HEK293 (cell line): ENCODE data around the gene NATD1.

Experiments
- CTCF ChIA-PET: fragments of 350-600 bp; formaldehyde crosslinking; extraction: SDS; loops from one replicate; lab custom pipeline; 2021; ENCODE audit warnings: antibody characterized with exemption; lab: Yijun Ruan, JAX
- POLR2A ChIA-PET: fragments of 300-600 bp; formaldehyde crosslinking; extraction: SDS; loops from one replicate; lab custom pipeline; 2020; ENCODE audit warnings: antibody characterized with exemption, inconsistent platforms; lab: Yijun Ruan, JAX
- H3K27ac ChIP-seq: fragments of 200-500 bp; sonication (Bioruptor generic); 2 replicates; pipeline ENCODE4 v1.5.1; 2014; ENCODE audit warnings: low read depth, low read length, control low read depth, inconsistent platforms; ENCODE audit errors: extremely low read depth
- H3K36me3 ChIP-seq, 2 experiments: fragments of 200-500 bp in 1 of 2; sonication (Bioruptor generic) in 1 of 2; 1 replicate in 1 of 2; 2 replicates in 1 of 2; pipeline ENCODE4 v1.5.1; 2014 to 2017; ENCODE audit warnings: inconsistent platforms in 2 of 2, low read length in 2 of 2; ENCODE audit not compliant: control insufficient read depth in 2 of 2, insufficient read depth in 1 of 2
- H3K4me1 ChIP-seq: fragments of 200-500 bp; sonication (Bioruptor generic); 2 replicates; pipeline ENCODE4 v1.5.1; 2014; ENCODE audit warnings: mild to moderate bottlenecking, low read length, inconsistent platforms; ENCODE audit not compliant: control insufficient read depth, insufficient read depth
- H3K4me3 ChIP-seq: 2 replicates; pipeline ENCODE4 v1.5.1; 2011; ENCODE audit warnings: low read depth, mild to moderate bottlenecking, control low read depth, low read length, moderate library complexity
- H3K9me3 ChIP-seq: fragments of 200-500 bp; sonication (Bioruptor generic); 2 replicates; pipeline ENCODE4 v1.5.1; 2014; ENCODE audit warnings: low read depth, low read length, inconsistent platforms; ENCODE audit not compliant: control insufficient read depth, insufficient read depth
- GLIS1 ChIP-seq: fragments of 450-650 bp; formaldehyde crosslinking; IDR thresholded peaks from 2 replicates; pipeline ENCODE4 v1.5.1; 2016; ENCODE audit warnings: missing biosample characterization, missing genetic modification characterization
- HOXC10 ChIP-seq: sonication (generic); formaldehyde crosslinking; IDR thresholded peaks from 2 replicates; pipeline ENCODE4 v1.8.1; 2023; ENCODE audit warnings: mild to moderate bottlenecking, missing genetic modification reagents
- OVOL3 ChIP-seq: fragments of 450-650 bp; formaldehyde crosslinking; IDR thresholded peaks from 2 replicates; pipeline ENCODE4 v1.5.1; 2016; ENCODE audit warnings: missing biosample characterization, missing genetic modification characterization
- WT1 ChIP-seq: fragments of 450-650 bp; formaldehyde crosslinking; IDR thresholded peaks from 2 replicates; pipeline ENCODE4 v1.5.1; 2016; ENCODE audit warnings: missing biosample characterization, missing genetic modification characterization
- ZBTB17 ChIP-seq: fragments of 450-650 bp; formaldehyde crosslinking; IDR thresholded peaks from 2 replicates; pipeline ENCODE4 v1.5.1; 2016; ENCODE audit warnings: missing biosample characterization, missing genetic modification characterization
- ZBTB21 ChIP-seq: fragments of 450-650 bp; formaldehyde crosslinking; IDR thresholded peaks from 2 replicates; pipeline ENCODE4 v1.5.1; 2017; ENCODE audit warnings: missing biosample characterization, missing genetic modification characterization
- ZIC2 ChIP-seq: fragments of 450-650 bp; formaldehyde crosslinking; IDR thresholded peaks from 2 replicates; pipeline ENCODE4 v1.5.1; 2016; ENCODE audit warnings: missing biosample characterization, missing genetic modification characterization
- ZNF146 ChIP-seq: fragments of 450-650 bp; formaldehyde crosslinking; IDR thresholded peaks from 2 replicates; pipeline ENCODE4 v1.5.1; 2016; ENCODE audit warnings: missing biosample characterization, missing genetic modification characterization
- ZNF202 ChIP-seq: fragments of 450-650 bp; formaldehyde crosslinking; IDR thresholded peaks from 2 replicates; pipeline ENCODE4 v1.5.1; 2016; ENCODE audit warnings: missing biosample characterization, missing genetic modification characterization, borderline replicate concordance
- ZNF214 ChIP-seq: fragments of 450-650 bp; formaldehyde crosslinking; IDR thresholded peaks from 2 replicates; pipeline ENCODE4 v1.5.1; 2017; ENCODE audit warnings: missing biosample characterization, mild to moderate bottlenecking, missing genetic modification characterization, borderline replicate concordance
- ZNF302 ChIP-seq: fragments of 450-650 bp; formaldehyde crosslinking; IDR thresholded peaks from 2 replicates; pipeline ENCODE4 v1.5.1; 2016; ENCODE audit warnings: missing biosample characterization, missing genetic modification characterization, low read depth
- ZNF311 ChIP-seq: fragments of 450-650 bp; formaldehyde crosslinking; IDR thresholded peaks from 2 replicates; pipeline ENCODE4 v1.5.1; 2017; ENCODE audit warnings: missing biosample characterization, missing genetic modification characterization, borderline replicate concordance
- ZNF416 ChIP-seq: fragments of 450-650 bp; formaldehyde crosslinking; IDR thresholded peaks from 2 replicates; pipeline ENCODE4 v1.5.1; 2016; ENCODE audit warnings: missing biosample characterization, missing genetic modification characterization
- ZNF585B ChIP-seq: fragments of 450-650 bp; formaldehyde crosslinking; IDR thresholded peaks from 2 replicates; pipeline ENCODE4 v1.5.1; 2016; ENCODE audit warnings: missing biosample characterization, missing genetic modification characterization
- ZNF623 ChIP-seq: fragments of 450-650 bp; formaldehyde crosslinking; IDR thresholded peaks from 2 replicates; pipeline ENCODE4 v1.5.1; 2016; ENCODE audit warnings: missing biosample characterization, missing genetic modification characterization
- ZNF658 ChIP-seq: fragments of 450-650 bp; formaldehyde crosslinking; IDR thresholded peaks from 2 replicates; pipeline ENCODE4; 2016; ENCODE audit warnings: missing biosample characterization, missing genetic modification characterization
- ZNF785 ChIP-seq: fragments of 450-650 bp; formaldehyde crosslinking; IDR thresholded peaks from 2 replicates; pipeline ENCODE4 v1.5.1; 2016; ENCODE audit warnings: missing biosample characterization, missing genetic modification characterization
- ZSCAN16 ChIP-seq: fragments of 450-650 bp; formaldehyde crosslinking; IDR thresholded peaks from 2 replicates; pipeline ENCODE4 v1.5.1; 2016; ENCODE audit warnings: missing biosample characterization, missing genetic modification characterization
- TF ChIP-seq, protein P1 (sequence below): fragments of 450-650 bp; formaldehyde crosslinking; IDR thresholded peaks from 2 replicates; pipeline ENCODE4 v1.5.1; 2016; ENCODE audit warnings: missing biosample characterization, missing genetic modification characterization, borderline replicate concordance
- TF ChIP-seq, protein P2 (sequence below): fragments of 450-650 bp; formaldehyde crosslinking; IDR thresholded peaks from 2 replicates; pipeline ENCODE4 v1.5.0; 2017; ENCODE audit warnings: missing biosample characterization, missing genetic modification characterization, borderline replicate concordance
- TF ChIP-seq, protein P3 (sequence below): fragments of 450-650 bp; IDR thresholded peaks from 2 replicates; pipeline ENCODE4 v1.5.1; 2018; ENCODE audit warnings: missing biosample characterization, missing genetic modification characterization
- TF ChIP-seq, protein P4 (sequence below): fragments of 450-650 bp; formaldehyde crosslinking; IDR thresholded peaks from 2 replicates; pipeline ENCODE4 v1.5.1; 2016; ENCODE audit warnings: missing biosample characterization, missing genetic modification characterization

NATD1 gene

DNA sequence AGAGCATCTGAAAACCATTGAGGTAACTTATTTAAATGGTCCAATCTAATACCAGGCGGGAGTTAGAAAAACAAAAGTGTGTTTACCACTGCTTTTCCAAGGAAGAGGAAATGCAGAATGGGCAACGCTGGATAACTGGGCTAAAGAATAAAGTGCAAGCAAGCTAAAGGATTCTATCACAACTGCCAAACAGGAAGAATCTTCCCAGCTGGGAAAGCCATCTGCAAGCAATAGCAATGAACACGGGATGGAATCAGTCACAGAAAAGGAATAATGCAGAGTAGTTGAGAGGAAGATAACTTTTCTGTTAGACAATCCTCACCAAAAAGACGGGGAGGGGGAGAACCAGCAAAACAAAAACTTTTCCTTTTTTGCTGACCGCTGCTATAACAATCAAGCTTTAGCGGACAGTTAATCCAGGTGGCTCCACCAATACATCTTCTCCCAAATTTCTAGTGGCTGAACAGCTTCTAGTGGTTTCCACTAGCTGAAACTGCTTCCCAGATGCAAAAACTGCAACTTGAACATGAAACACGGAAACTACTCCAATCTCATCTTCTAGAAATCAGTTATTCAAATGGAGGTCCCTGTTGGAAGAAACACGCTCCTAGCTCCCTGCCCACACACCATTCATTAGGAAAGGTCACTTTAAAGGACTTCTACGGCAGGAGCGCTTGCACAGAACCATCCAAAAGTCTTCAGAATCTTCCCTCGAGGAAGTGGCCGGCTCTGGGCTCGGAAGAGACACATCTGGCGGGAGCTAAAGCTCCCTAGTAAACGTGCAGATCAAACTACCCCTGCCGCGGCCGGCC is 40.2 kb downstream of the NATD1 start (continued):
- TF ChIP-seq ZNF585B (no peak), HOXC10 (CRISPR knock-in tag) (no peak), ZNF214 (tag by site-specific recombination) (no peak), WT1 (no peak), ZIC2 (tag by site-specific recombination) (no peak), OVOL3 (tag by site-specific recombination) (no peak), ZNF658 (tag by site-specific recombination) (no peak)
- TF ChIP-seq, protein P1, sequence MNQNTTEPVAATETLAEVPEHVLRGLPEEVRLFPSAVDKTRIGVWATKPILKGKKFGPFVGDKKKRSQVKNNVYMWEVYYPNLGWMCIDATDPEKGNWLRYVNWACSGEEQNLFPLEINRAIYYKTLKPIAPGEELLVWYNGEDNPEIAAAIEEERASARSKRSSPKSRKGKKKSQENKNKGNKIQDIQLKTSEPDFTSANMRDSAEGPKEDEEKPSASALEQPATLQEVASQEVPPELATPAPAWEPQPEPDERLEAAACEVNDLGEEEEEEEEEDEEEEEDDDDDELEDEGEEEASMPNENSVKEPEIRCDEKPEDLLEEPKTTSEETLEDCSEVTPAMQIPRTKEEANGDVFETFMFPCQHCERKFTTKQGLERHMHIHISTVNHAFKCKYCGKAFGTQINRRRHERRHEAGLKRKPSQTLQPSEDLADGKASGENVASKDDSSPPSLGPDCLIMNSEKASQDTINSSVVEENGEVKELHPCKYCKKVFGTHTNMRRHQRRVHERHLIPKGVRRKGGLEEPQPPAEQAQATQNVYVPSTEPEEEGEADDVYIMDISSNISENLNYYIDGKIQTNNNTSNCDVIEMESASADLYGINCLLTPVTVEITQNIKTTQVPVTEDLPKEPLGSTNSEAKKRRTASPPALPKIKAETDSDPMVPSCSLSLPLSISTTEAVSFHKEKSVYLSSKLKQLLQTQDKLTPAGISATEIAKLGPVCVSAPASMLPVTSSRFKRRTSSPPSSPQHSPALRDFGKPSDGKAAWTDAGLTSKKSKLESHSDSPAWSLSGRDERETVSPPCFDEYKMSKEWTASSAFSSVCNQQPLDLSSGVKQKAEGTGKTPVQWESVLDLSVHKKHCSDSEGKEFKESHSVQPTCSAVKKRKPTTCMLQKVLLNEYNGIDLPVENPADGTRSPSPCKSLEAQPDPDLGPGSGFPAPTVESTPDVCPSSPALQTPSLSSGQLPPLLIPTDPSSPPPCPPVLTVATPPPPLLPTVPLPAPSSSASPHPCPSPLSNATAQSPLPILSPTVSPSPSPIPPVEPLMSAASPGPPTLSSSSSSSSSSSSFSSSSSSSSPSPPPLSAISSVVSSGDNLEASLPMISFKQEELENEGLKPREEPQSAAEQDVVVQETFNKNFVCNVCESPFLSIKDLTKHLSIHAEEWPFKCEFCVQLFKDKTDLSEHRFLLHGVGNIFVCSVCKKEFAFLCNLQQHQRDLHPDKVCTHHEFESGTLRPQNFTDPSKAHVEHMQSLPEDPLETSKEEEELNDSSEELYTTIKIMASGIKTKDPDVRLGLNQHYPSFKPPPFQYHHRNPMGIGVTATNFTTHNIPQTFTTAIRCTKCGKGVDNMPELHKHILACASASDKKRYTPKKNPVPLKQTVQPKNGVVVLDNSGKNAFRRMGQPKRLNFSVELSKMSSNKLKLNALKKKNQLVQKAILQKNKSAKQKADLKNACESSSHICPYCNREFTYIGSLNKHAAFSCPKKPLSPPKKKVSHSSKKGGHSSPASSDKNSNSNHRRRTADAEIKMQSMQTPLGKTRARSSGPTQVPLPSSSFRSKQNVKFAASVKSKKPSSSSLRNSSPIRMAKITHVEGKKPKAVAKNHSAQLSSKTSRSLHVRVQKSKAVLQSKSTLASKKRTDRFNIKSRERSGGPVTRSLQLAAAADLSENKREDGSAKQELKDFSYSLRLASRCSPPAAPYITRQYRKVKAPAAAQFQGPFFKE = no peak
- TF ChIP-seq, protein P2, sequence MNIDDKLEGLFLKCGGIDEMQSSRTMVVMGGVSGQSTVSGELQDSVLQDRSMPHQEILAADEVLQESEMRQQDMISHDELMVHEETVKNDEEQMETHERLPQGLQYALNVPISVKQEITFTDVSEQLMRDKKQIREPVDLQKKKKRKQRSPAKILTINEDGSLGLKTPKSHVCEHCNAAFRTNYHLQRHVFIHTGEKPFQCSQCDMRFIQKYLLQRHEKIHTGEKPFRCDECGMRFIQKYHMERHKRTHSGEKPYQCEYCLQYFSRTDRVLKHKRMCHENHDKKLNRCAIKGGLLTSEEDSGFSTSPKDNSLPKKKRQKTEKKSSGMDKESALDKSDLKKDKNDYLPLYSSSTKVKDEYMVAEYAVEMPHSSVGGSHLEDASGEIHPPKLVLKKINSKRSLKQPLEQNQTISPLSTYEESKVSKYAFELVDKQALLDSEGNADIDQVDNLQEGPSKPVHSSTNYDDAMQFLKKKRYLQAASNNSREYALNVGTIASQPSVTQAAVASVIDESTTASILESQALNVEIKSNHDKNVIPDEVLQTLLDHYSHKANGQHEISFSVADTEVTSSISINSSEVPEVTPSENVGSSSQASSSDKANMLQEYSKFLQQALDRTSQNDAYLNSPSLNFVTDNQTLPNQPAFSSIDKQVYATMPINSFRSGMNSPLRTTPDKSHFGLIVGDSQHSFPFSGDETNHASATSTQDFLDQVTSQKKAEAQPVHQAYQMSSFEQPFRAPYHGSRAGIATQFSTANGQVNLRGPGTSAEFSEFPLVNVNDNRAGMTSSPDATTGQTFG (tag by site-specific recombination) = no peak

DNA sequence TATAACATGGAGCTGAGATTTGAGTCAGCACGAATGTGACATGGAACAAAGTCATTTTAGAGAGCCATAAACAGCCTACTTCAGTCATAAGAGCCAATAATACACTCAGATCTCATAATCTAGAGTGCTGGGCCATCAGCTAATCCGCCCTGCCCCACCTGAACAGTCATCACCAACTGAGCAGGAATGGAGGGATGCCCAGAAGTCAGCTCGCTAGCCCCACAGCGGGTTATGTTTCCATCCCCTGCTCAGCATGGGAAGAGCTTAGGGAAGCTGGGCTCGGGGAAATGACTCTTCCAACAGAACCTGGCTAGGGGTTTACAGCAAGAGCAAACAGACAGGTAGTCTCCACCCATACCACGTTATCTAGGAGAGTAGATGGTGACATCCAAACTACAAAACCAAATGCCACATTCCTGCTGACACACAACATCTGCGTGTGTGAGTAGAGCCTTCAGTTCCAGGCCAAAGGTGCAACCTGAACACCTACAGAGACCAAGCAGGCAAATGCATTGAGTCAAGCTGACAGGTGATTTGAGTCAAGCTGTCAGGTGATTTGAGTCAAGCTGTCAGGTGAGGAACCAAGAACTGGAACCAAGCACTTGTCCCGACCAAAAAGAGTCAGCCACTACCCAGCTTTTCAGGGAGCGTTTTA is 41.3 kb downstream of the NATD1 start:
- Histone ChIP-seq H3K27ac (no peak overlapping the region), H3K4me3 (no peak overlapping the region), H3K9me3 (no peaks in the 10 kb centered on the region), H3K36me3 (peaks cover 9 to 50% of the 10 kb centered on the region in 2 experiments), H3K4me1 (peaks cover 9% of the 10 kb centered on the region)
- POLR2A ChIA-PET = interaction anchor here (1.5 to 1.6 kb wide), 2 partner anchors 28 to 64 kb away, joined by 4 read pairs; no protein-coding TSS in a partner anchor
- CTCF ChIA-PET = interaction anchor here (0.9 to 1.9 kb wide), 2 partner anchors 83 to 93 kb away, joined by 3 to 7 read pairs; no protein-coding TSS in a partner anchor
- TF ChIP-seq ZNF416 (tag by site-specific recombination) (no peak), ZNF202 (tag by site-specific recombination) (no peak), ZBTB21 (tag by site-specific recombination) (no peak), ZNF785 (no peak), ZNF311 (no peak), ZSCAN16 (tag by site-specific recombination) (peak; percentile 72; the same call in 1 of the 2 replicates), ZNF146 (tag by site-specific recombination) (no peak), GLIS1 (tag by site-specific recombination) (peak; percentile 47; the same call in 1 of the 2 replicates), ZNF302 (tag by site-specific recombination) (no peak), ZBTB17 (peak; percentile 46; the same call in 1 of the 2 replicates), ZNF623 (tag by site-specific recombination) (no peak)
- TF ChIP-seq, protein P3, sequence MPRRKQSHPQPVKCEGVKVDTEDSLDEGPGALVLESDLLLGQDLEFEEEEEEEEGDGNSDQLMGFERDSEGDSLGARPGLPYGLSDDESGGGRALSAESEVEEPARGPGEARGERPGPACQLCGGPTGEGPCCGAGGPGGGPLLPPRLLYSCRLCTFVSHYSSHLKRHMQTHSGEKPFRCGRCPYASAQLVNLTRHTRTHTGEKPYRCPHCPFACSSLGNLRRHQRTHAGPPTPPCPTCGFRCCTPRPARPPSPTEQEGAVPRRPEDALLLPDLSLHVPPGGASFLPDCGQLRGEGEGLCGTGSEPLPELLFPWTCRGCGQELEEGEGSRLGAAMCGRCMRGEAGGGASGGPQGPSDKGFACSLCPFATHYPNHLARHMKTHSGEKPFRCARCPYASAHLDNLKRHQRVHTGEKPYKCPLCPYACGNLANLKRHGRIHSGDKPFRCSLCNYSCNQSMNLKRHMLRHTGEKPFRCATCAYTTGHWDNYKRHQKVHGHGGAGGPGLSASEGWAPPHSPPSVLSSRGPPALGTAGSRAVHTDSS = no peak
- TF ChIP-seq, protein P4, sequence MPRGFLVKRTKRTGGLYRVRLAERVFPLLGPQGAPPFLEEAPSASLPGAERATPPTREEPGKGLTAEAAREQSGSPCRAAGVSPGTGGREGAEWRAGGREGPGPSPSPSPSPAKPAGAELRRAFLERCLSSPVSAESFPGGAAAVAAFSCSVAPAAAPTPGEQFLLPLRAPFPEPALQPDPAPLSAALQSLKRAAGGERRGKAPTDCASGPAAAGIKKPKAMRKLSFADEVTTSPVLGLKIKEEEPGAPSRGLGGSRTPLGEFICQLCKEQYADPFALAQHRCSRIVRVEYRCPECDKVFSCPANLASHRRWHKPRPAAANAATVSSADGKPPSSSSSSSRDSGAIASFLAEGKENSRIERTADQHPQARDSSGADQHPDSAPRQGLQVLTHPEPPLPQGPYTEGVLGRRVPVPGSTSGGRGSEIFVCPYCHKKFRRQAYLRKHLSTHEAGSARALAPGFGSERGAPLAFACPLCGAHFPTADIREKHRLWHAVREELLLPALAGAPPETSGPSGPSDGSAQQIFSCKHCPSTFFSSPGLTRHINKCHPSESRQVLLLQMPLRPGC (tag by site-specific recombination) = no peak
